PC-9 (cell line): ENCODE measurements around the gene FKBP1C. TPM values are rescaled to one million over a fixed set of nuclear protein-coding genes. Genes with fewer than 3 reads are reported as not detected.

Experiments
- BruUV-seq: library from RNA; stranded (reverse); fragments of 400-500 nt; replicated peaks from 2 replicates; lab custom pipeline; 2021; lab: Mats Ljungman, UMichigan
- CTCF ChIA-PET: fragments of 300-600 bp; sonication (Branson Sonifier 250); formaldehyde crosslinking; loops from one replicate; lab custom pipeline; 2022; ENCODE audit warnings: antibody characterized with exemption; lab: Charles Lee
- POLR2A ChIA-PET: fragments of 300-600 bp; sonication (Branson Sonifier 250); formaldehyde crosslinking; loops from one replicate; lab custom pipeline; 2022; ENCODE audit warnings: antibody characterized with exemption; ENCODE audit not compliant: unreplicated experiment; lab: Charles Lee
- DNase-seq, 2 experiments: peaks; one replicate each; pipeline versions ENCODE4 v3.0.0 to v3.0.0-alpha.2; 2015 to 2022; ENCODE audit warnings: mixed read lengths in 1 of 2
- H2AFZ ChIP-seq: fragments of 200-600 bp; sonication (generic); 2 replicates; pipeline ENCODE4 v1.8.1; 2017; ENCODE audit warnings: antibody characterized with exemption
- H3F3A ChIP-seq: fragments of 200-600 bp; sonication (generic); 2 replicates; pipeline ENCODE4 v1.8.1; 2017; ENCODE audit warnings: antibody characterized with exemption, mild to moderate bottlenecking, low read depth; ENCODE audit not compliant: insufficient read depth
- H3K27ac ChIP-seq: fragments of 200-600 bp; sonication (generic); 2 replicates; pipeline ENCODE4 v1.6.1; 2016; ENCODE audit warnings: mixed run types
- H3K27me3 ChIP-seq: fragments of 200-600 bp; sonication (generic); 2 replicates; pipeline ENCODE4 v1.6.1; 2016; ENCODE audit warnings: low read depth, mixed run types; ENCODE audit not compliant: insufficient read depth
- H3K36me3 ChIP-seq: fragments of 200-600 bp; sonication (generic); 2 replicates; pipeline ENCODE4 v1.6.1; 2016; ENCODE audit warnings: low read depth, mixed run types
- H3K4me1 ChIP-seq: fragments of 200-600 bp; sonication (generic); replicated peaks from 2 replicates; pipeline ENCODE4 v1.6.1; 2016; ENCODE audit warnings: mixed run types; ENCODE audit not compliant: insufficient read depth
- H3K4me2 ChIP-seq: fragments of 200-600 bp; sonication (generic); 2 replicates; pipeline ENCODE4 v1.6.1; 2017; ENCODE audit warnings: mixed run types
- H3K4me3 ChIP-seq: fragments of 200-600 bp; sonication (generic); 2 replicates; pipeline ENCODE4 v1.6.1; 2016; ENCODE audit warnings: mixed run types
- H3K79me2 ChIP-seq: fragments of 200-600 bp; sonication (generic); 2 replicates; pipeline ENCODE4 v1.6.1; 2017; ENCODE audit warnings: low read depth, mixed run types
- H3K9me2 ChIP-seq: fragments of 200-600 bp; sonication (generic); 2 replicates; pipeline ENCODE4 v1.8.1; 2017; ENCODE audit warnings: mild to moderate bottlenecking; ENCODE audit not compliant: insufficient read depth
- H3K9me3 ChIP-seq: fragments of 200-600 bp; sonication (generic); 2 replicates; pipeline ENCODE4 v1.8.1; 2016; ENCODE audit warnings: low read depth; ENCODE audit not compliant: insufficient read depth
- H4K20me1 ChIP-seq: fragments of 200-600 bp; sonication (generic); 2 replicates; pipeline ENCODE4 v1.8.1; 2017; ENCODE audit not compliant: insufficient read depth
- EZH2 ChIP-seq: fragments of 200-600 bp; sonication (generic); IDR thresholded peaks from 2 replicates; pipeline ENCODE4 v1.8.0; 2017; ENCODE audit warnings: antibody characterized with exemption, low read depth
- intact Hi-C: fragments of 100-400 bp; cut with micrococcal nuclease; formaldehyde crosslinking; loops from one replicate; pipeline ENCODE4 v1.10.0; 2022; ENCODE audit not compliant: unreplicated experiment
- total RNA-seq: library from RNA; stranded (reverse); gene quantifications from 2 replicates; pipeline ENCODE4 v1.2.3, GENCODE V29; 2021
- TF ChIP-seq, protein P1 (sequence below): fragments of 200-600 bp; sonication (generic); conservative IDR thresholded peaks from 2 replicates; pipeline ENCODE4 v1.6.1; 2017; ENCODE audit warnings: mixed run types, antibody characterized with exemption, mild to moderate bottlenecking, moderate library complexity

FKBP1C gene
- total RNA-seq, 1 experiment from 2014 or later = 0.46 TPM

DNA sequence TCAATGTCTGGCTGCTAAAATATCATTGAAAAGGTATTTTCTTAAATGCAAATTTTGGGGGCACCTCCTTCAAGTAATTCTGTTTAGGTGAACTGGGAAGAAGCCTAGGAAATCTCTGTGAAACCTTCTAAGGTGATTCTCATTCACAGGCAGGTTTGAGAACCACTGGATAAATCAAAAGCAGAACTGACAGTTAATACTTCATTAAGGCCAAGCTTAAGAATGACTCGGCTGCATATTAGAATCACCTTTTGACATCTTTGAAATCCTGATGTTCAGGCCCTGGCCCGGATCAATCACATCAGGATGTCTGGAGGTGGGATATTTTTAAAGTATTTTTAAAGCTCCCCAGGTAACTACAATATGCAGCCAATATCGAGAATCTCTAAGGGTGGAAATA, 50.6 kb downstream of the FKBP1C start:
- Histone ChIP-seq H3K27ac (no peak overlapping the region), H3K4me1 (peaks cover 12% of the 10 kb centered on the region; the same call in 1 of the 2 replicates), H3K27me3 (no peaks in the 10 kb centered on the region), H4K20me1 (no peaks in the 10 kb centered on the region), H2AFZ (no peak overlapping the region), H3K9me2 (no peaks in the 10 kb centered on the region), H3K4me2 (no peak overlapping the region), H3K9me3 (no peaks in the 10 kb centered on the region), H3F3A (no peaks in the 10 kb centered on the region), H3K36me3 (no peaks in the 10 kb centered on the region), H3K4me3 (no peak overlapping the region), H3K79me2 (no peaks in the 10 kb centered on the region)
- TF ChIP-seq, protein P1, sequence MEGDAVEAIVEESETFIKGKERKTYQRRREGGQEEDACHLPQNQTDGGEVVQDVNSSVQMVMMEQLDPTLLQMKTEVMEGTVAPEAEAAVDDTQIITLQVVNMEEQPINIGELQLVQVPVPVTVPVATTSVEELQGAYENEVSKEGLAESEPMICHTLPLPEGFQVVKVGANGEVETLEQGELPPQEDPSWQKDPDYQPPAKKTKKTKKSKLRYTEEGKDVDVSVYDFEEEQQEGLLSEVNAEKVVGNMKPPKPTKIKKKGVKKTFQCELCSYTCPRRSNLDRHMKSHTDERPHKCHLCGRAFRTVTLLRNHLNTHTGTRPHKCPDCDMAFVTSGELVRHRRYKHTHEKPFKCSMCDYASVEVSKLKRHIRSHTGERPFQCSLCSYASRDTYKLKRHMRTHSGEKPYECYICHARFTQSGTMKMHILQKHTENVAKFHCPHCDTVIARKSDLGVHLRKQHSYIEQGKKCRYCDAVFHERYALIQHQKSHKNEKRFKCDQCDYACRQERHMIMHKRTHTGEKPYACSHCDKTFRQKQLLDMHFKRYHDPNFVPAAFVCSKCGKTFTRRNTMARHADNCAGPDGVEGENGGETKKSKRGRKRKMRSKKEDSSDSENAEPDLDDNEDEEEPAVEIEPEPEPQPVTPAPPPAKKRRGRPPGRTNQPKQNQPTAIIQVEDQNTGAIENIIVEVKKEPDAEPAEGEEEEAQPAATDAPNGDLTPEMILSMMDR = no peak
- no peak for TF ChIP-seq EZH2
- intact Hi-C loops = no loop called here
- CTCF ChIA-PET = no interaction called here
- DNase-seq = no peak
- POLR2A ChIA-PET = no interaction called here
- BruUV-seq = no TSS peak

Other genes starting within 250 kb of the FKBP1C start
- gene LGSN, start 108.5 kb downstream of the FKBP1C start, total RNA-seq = not detected in 2 replicates